ENCODE measurements around the gene KSR2. TPM values are rescaled to one million over a fixed set of nuclear protein-coding genes. Genes with fewer than 3 reads are reported as not detected.

The KSR2 gene
- total and polyA plus RNA-seq, 2 of the 4 experiments (the other 2 are of a cell fraction) = not detected

- H2BK20ac ChIP-seq (ENCODE audit: low read depth, low read length) = no peak overlapping the region
- WGBS, 2 experiments (ENCODE audit: extremely low coverage in 2 of 2, insufficient read length in 1 of 2) = no CpG with 5 or more reads among the region's 1 CpG
- H2AK5ac ChIP-seq (ENCODE audit: low read depth, low read length) = no peak overlapping the region
- H2BK120ac ChIP-seq (ENCODE audit: low read depth, low read length) = no peak overlapping the region
- ChIA-PET CTCF (no interaction called here), POLR2A (ENCODE audit: unreplicated experiment) (no interaction called here)
- H3K9me1 ChIP-seq (ENCODE audit: insufficient read depth, low read length) = no peaks in the 10 kb centered on the region
- DNase-seq (no peak), ATAC-seq (ENCODE audit: low read depth) (no peak)
- no peak overlapping the region for H3K4me3 ChIP-seq (ENCODE audit: insufficient read depth, low read depth, low read length)
- no peaks in the 10 kb centered on the region for H3K4me1 ChIP-seq (ENCODE audit: control insufficient read depth, insufficient read depth, low read length)
- no peak overlapping the region for H3K18ac ChIP-seq (ENCODE audit: low read depth, low read length)
- no peak overlapping the region for H3K4me2 ChIP-seq (ENCODE audit: low read depth, low read length)
- H3K27ac ChIP-seq (ENCODE audit: insufficient read depth, low read length) = no peak overlapping the region
- no peaks in the 10 kb centered on the region for H3K27me3 ChIP-seq (ENCODE audit: control insufficient read depth, insufficient read depth, low read length)
- dilution Hi-C loops (cut with HindIII; ENCODE audit: low sequenced_read_pairs, unreplicated experiment) (no loop called here), intact Hi-C loops (cut with micrococcal nuclease) (no loop called here), in situ Hi-C loops (cut with MboI; ENCODE audit: low sequenced_read_pairs) (no loop called here)
- peaks cover 28% of the 10 kb centered on the region for H3K9me3 ChIP-seq (ENCODE audit: control insufficient read depth, insufficient read depth, low read length)
- no peak overlapping the region for H2AK9ac ChIP-seq (replicated peaks; ENCODE audit: low read depth, low read length, poor library complexity)
- no peak overlapping the region for H2AFZ ChIP-seq (replicated peaks; ENCODE audit: low read length, poor library complexity)
- H3K56ac ChIP-seq (ENCODE audit: extremely low read depth, insufficient read depth, low read length) = no peak overlapping the region
- no peak overlapping the region for H4K5ac ChIP-seq (ENCODE audit: low read depth, low read length)
- no peak overlapping the region for H4K8ac ChIP-seq (ENCODE audit: low read depth in 2 of 2, low read length in 2 of 2)
- H3K14ac ChIP-seq (replicated peaks; ENCODE audit: low read depth, low read length) = no peak overlapping the region
- no peaks in the 10 kb centered on the region for H3K36me3 ChIP-seq (ENCODE audit: control insufficient read depth, insufficient read depth, low read length)
- no peak overlapping the region for H3K23ac ChIP-seq (ENCODE audit: low read depth, low read length)
- no TSS peak for BruUV-seq (replicated peaks)
- no peaks in the 10 kb centered on the region for H4K20me1 ChIP-seq (ENCODE audit: insufficient read depth, low read length)
- H2BK15ac ChIP-seq (ENCODE audit: low read depth, low read length) = no peak overlapping the region
- H3K79me1 ChIP-seq (ENCODE audit: low read depth in 1 of 2, low read length in 2 of 2) = no peaks in the 10 kb centered on the region
- no peak overlapping the region for H4K91ac ChIP-seq (ENCODE audit: insufficient read depth, low read depth, low read length)
- no peak overlapping the region for H2BK5ac ChIP-seq (ENCODE audit: low read depth, low read length, poor library complexity, severe bottlenecking)
- no peak overlapping the region for H3K9ac ChIP-seq (ENCODE audit: low read depth, low read length)
- TF ChIP-seq FOS (IDR thresholded peaks at IDR 0.05; ENCODE audit: low read depth, low read length) = no peak
- no peak for TF ChIP-seq USF2 (IDR thresholded peaks at IDR 0.05; ENCODE audit: low read depth, low read length)
- no peak for TF ChIP-seq CTCF (conservative IDR thresholded peaks at IDR 0.05; ENCODE audit: low read depth, low read length)
- TF ChIP-seq RCOR1 (IDR thresholded peaks at IDR 0.05; ENCODE audit: insufficient replicate concordance, low read length) = no peak
- TF ChIP-seq POLR2A (IDR thresholded peaks at IDR 0.05; ENCODE audit: low read depth, low read length) = no peak
- no peak for TF ChIP-seq CHD1 (IDR thresholded peaks at IDR 0.05; ENCODE audit: low read depth, low read length)
- no peak for TF ChIP-seq RFX5 (IDR thresholded peaks at IDR 0.05; ENCODE audit: low read depth, low read length)
- no peak for TF ChIP-seq MAFK (IDR thresholded peaks at IDR 0.05; ENCODE audit: low read depth, low read length)
- no peak for TF ChIP-seq ELK1 (IDR thresholded peaks at IDR 0.05; ENCODE audit: borderline replicate concordance, low read depth, low read length)
- no peak for TF ChIP-seq RAD21 (IDR thresholded peaks at IDR 0.05; ENCODE audit: low read length)
- TF ChIP-seq MAZ (IDR thresholded peaks at IDR 0.05; ENCODE audit: borderline replicate concordance, low read depth, low read length) = no peak
- no peak for TF ChIP-seq BHLHE40 (IDR thresholded peaks at IDR 0.05; ENCODE audit: low read depth, low read length)
- TF ChIP-seq NFE2L2 (IDR thresholded peaks at IDR 0.05; ENCODE audit: low read depth, low read length) = no peak
- H3K4ac ChIP-seq (ENCODE audit: low read depth, low read length) = no peak overlapping the region
Observed at GRCh38 chr12:117538926-117539325, 429.9 kb downstream of the KSR2 start.

Measured in IMR-90 (cell line).